Epithelial cell of proximal tubule (primary cell): Measurements from ENCODE around the gene PWWP2B. TPM values are rescaled to one million over a fixed set of nuclear protein-coding genes. Genes with fewer than 3 reads are reported as not detected.

ENCODE experiments used
- DNase-seq: peaks from one replicate; pipeline ENCODE4 v3.0.0-alpha.2; 2011; ENCODE audit warnings: low read depth
- H3K4me3 ChIP-seq: 2 replicates; pipeline ENCODE4 v1.5.1; 2011; ENCODE audit warnings: low read depth, mild to moderate bottlenecking, low read length
- total RNA-seq: library from RNA; depleted of rRNA; stranded (reverse); fragments of >200 nt; gene quantifications from 2 replicates; pipeline ENCODE4 v1.2.3, GENCODE V29; 2015
- TF ChIP-seq, protein P1 (sequence below): conservative IDR thresholded peaks from 2 replicates; pipeline ENCODE4 v1.5.1; 2012; ENCODE audit warnings: low read depth, mild to moderate bottlenecking, low read length

The PWWP2B gene
- total RNA-seq, 1 donor from 2014 or later = 11.0 TPM

DNA sequence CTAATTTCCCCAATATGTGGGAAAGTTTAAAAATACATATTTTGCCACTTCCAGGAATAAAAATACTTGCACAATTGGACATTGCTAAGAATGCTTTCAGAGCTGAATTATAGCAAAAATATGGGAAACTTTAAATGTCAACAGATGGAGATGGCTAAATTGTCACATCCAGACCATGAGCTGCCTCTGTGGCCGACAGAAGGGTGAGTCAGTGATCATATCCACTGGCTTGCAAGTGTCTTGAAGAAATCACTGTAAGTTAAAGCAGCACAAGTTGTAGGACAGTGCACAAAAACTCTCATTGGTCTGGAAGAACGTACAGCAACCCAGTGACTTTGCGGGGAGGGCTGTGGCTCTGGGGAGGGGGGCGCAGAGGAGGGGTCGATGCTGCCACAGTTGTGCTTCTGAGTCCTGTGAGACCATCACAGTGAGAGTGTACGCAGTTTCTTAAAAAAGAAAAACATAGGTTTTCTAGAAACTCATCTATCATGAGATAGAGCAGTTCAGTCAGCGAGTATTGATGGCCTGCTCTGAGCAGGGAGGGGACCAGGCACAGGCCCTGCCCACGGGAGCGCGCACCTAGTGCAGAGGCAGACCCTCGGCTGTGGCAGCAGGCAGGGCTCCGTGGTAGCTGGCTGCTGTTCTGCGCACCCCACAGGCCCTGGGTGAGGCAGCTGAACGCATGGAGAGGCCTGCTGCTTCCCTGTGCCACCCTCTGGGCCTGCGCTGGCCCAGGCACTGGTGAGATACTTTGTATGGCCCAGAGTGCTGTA is 39.5 kb upstream of the PWWP2B start:
- TF ChIP-seq, protein P1, sequence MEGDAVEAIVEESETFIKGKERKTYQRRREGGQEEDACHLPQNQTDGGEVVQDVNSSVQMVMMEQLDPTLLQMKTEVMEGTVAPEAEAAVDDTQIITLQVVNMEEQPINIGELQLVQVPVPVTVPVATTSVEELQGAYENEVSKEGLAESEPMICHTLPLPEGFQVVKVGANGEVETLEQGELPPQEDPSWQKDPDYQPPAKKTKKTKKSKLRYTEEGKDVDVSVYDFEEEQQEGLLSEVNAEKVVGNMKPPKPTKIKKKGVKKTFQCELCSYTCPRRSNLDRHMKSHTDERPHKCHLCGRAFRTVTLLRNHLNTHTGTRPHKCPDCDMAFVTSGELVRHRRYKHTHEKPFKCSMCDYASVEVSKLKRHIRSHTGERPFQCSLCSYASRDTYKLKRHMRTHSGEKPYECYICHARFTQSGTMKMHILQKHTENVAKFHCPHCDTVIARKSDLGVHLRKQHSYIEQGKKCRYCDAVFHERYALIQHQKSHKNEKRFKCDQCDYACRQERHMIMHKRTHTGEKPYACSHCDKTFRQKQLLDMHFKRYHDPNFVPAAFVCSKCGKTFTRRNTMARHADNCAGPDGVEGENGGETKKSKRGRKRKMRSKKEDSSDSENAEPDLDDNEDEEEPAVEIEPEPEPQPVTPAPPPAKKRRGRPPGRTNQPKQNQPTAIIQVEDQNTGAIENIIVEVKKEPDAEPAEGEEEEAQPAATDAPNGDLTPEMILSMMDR = no peak
- DNase-seq = no peak
- H3K4me3 ChIP-seq = no peak overlapping the region

DNA sequence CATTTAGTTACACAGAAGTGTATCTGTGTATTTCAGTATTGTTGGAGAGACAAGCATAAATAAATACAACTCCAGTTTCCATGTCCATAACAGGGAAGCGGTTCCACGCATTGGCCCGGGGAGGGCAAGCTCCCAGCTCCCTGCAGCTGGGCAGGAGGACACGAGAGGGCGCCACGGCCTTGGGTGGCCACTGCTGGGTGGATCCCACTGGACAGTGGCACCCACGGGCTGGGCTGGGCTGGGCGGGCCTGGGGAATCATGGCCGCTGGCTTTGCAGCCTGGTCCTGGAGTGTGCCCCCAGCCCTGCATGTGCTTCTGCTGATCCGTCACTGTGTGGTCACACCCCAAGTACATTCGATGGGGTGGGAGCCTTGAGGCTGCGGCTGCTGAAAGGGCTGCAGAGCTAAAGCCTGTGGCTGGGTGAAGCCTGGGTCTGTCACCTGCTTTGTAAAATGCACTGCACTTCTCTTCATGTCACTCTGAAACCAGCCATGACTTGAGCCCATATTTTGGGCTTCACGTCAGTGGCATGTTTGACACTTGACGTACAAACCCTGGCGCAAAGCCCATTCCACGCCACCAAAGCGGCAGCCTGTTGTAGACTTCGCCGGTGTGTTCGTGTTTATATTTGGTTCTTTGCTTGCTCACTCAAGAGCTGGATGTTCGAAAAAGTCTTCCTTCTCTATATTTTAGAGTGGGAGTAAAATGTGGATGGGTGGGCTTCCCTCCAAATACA is 37.5 kb upstream of the PWWP2B start:
- TF ChIP-seq, protein P1 = no peak
- H3K4me3 ChIP-seq = no peak overlapping the region
- DNase-seq = no peak

DNA sequence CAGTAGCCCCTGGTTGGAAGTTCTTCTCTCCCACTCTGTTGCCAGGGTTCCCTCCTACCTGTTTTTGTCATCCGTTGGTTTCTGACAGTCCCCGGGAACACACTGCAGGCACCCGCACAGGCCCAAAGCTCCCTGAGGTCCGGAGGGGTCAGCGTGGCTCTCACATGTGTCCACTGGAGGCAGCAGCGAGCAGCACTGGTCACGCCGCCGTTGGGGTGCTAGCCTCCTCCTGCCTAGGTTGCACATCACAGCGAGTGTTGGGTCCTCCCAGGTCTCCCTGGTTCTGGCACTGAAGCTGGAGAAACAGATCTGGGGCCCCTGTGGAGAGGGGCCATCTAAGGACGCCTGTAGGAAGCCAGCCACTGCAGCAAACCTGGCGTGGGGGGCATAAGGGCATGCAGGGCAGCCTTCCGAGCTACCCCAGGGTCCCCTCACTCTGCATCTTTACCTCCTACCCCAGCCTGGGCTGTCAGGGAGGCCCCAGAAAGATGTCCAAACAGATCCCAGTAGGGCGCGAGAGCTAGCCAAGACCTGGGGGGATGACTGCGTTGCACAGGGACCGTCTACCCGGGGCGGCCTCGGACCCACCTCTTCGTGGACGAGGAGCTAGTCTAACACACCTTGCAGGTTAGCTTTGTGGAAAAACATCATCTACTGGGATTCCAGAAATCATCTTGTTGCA is 36.1 kb upstream of the PWWP2B start:
- TF ChIP-seq, protein P1 = peak; percentile 66
- DNase-seq = no peak
- H3K4me3 ChIP-seq = no peak overlapping the region

DNA sequence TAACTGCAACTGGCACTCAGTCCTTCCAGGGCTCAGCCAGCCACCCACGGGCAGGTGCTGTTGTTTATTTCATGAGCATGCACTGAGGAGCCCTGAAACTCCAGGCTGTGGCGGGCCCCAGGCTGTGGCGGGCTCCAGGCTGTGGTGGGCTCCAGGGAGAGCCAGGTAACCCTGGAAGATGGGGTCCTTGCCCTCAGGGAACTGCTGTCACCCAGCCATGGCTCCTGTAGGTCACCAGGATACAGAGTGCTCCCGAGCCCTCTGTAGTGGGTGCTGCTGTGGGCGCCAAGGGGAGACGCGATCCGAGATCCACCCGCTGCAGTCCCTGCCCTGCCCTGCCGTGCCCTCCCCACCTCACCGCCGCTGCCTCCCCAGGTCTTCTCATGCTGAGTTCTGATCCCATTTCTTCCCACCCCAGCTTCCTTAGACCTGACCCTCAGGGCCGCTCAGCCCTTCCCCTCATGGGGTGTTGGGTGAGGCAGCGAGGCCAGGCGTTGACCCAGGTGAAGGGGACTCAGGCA is 35.4 kb upstream of the PWWP2B start:
- DNase-seq = no peak
- H3K4me3 ChIP-seq = no peak overlapping the region
- TF ChIP-seq, protein P1 = no peak

DNA sequence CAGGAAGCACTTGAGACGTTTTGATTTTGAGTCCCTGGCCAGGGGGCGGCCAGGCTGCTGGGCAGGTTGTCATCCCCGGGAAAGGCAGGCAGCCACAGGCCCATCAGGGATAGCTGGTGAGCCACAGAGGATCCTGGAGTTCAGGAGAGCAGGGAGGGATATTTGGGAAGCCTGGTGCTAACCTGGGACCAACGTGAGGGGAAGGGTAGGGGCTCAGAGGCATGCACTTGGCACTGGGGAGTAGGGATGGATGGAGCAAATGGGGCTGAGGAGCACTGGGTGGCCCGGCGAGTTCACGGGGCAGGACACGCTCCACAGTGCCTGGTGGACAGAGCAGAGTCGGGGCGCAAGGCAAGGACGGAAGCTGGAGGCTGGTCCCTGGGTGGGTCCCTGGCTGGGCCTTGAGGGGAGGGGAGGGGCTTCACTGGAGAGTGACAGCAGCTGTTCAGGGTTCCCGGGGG is 34.8 kb upstream of the PWWP2B start:
- TF ChIP-seq, protein P1 = no peak
- DNase-seq = no peak
- H3K4me3 ChIP-seq = no peak overlapping the region

DNA sequence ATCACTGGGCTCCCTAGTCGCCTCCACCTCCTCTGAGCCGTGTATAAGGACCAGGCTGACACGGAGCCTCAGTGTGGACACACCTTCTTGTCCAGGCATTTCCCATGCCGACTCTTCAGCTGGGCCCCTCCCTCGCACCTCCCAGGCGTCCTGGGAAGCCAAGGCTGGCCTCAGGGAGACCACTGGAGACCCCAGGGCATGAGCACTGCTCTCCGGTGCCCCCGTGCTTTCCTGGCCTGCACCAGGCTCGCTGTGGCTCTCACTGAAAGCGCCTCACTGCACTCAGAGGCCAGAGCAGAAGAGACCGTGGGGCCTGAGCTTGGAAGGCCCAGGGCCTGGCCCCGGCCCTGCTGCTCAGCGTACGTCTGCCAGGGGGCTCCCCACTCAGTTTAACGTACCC is 33.6 kb upstream of the PWWP2B start:
- TF ChIP-seq, protein P1 = no peak
- no peak overlapping the region for H3K4me3 ChIP-seq
- no peak for DNase-seq
